ENCODE results near the gene CATSPER1. TPM values are rescaled to one million over a fixed set of nuclear protein-coding genes. Genes with fewer than 3 reads are reported as not detected.

Gene CATSPER1
- total and polyA plus RNA-seq, 2 of the 13 experiments (the other 11 are each of a cell fraction or from before 2014, with no cell fraction given): 0.17 TPM; not detected in 1

DNA sequence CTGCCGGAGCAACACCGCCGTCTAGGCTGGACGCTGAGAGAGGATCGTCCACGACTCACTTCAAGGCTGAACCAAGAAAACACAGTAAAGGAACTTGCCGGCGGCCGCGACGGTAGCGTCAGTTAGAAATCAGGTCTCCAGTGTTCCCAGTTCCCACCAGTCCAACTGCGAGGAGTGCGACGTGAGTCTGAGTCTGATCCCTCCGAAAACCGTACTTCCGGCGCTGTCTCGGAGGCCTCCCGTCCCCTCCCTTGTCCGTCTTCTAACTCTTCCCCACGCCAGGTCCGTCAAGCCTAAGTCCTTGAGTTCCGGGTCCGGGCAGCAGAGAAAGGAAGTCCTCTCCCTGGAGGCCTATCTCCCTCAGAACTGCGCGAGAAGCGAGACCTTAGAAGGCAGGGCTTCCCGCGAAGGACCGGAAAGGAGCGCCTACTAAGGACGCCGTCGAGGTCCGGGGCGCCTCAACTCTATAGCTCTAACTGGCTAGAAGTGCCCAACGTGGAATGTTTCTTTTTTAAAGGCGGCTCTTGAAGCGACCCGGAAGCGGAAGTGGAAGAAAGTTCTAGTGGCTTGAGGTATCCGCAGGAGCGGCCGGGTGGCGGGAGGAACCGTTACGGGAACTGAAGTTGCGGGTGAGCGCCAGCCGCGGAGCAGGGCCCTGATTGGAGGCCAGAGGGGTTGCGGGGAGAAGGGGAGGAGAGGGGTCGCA, 24.2 kb downstream of the CATSPER1 start, which contains the start of the genes BANF1 and EIF1AD (continued):
- TF ChIP-seq, protein P1, sequence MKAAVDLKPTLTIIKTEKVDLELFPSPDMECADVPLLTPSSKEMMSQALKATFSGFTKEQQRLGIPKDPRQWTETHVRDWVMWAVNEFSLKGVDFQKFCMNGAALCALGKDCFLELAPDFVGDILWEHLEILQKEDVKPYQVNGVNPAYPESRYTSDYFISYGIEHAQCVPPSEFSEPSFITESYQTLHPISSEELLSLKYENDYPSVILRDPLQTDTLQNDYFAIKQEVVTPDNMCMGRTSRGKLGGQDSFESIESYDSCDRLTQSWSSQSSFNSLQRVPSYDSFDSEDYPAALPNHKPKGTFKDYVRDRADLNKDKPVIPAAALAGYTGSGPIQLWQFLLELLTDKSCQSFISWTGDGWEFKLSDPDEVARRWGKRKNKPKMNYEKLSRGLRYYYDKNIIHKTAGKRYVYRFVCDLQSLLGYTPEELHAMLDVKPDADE (CRISPR knock-in tag; IDR thresholded peaks at IDR 0.05): no peak
- TF ChIP-seq ISL2 (CRISPR knock-in tag; IDR thresholded peaks at IDR 0.05): peak; percentile 29; the same call in 1 of the 2 replicates
- TF ChIP-seq ZNF3 (CRISPR knock-in tag; IDR thresholded peaks at IDR 0.05): 0 out of 2 replicates have a peak, but pooled peaks have one; percentile 69
- TF ChIP-seq ZNF768 (CRISPR knock-in tag; IDR thresholded peaks at IDR 0.05): no peak
- TF ChIP-seq ZNF83 (CRISPR knock-in tag; IDR thresholded peaks at IDR 0.05; ENCODE audit: borderline replicate concordance): no peak
- no peak for TF ChIP-seq NFKB2 (CRISPR knock-in tag; IDR thresholded peaks at IDR 0.05; ENCODE audit: borderline replicate concordance)
- TF ChIP-seq MED1 (CRISPR knock-in tag; IDR thresholded peaks at IDR 0.05): peak; percentile 75
- TF ChIP-seq SALL1 (CRISPR knock-in tag; IDR thresholded peaks at IDR 0.05): peak; percentile 89
- TF ChIP-seq TP53 (CRISPR knock-in tag; conservative IDR thresholded peaks at IDR 0.05): no peak
- peak; percentile 72; the same call in 1 of the 2 replicates for TF ChIP-seq MIER2 (CRISPR knock-in tag; IDR thresholded peaks at IDR 0.05)
- TF ChIP-seq NFIC (IDR thresholded peaks at IDR 0.05; ENCODE audit: low read length): no peak
- TF ChIP-seq ZBTB20 (CRISPR knock-in tag; IDR thresholded peaks at IDR 0.05; ENCODE audit: borderline replicate concordance, low read depth): peak; percentile 64; the same call in 1 of the 2 replicates
- TF ChIP-seq SP2 (CRISPR knock-in tag; IDR thresholded peaks at IDR 0.05): peak; percentile 76
- peak; percentile 89 for TF ChIP-seq ZNF205 (CRISPR knock-in tag; IDR thresholded peaks at IDR 0.05)
- TF ChIP-seq ZNF562 (CRISPR knock-in tag; IDR thresholded peaks at IDR 0.05; ENCODE audit: borderline replicate concordance): no peak
- TF ChIP-seq E2F5 (CRISPR knock-in tag; conservative IDR thresholded peaks at IDR 0.05): no peak
- TF ChIP-seq EHMT2 (IDR thresholded peaks at IDR 0.05; ENCODE audit: borderline replicate concordance, low read depth, low read length): peak; percentile 75; the same call in 1 of the 2 replicates
- TF ChIP-seq ESRRA (CRISPR knock-in tag; IDR thresholded peaks at IDR 0.05; ENCODE audit: low read depth): no peak; the same call in 1 of the 2 replicates
- TF ChIP-seq KDM5B (CRISPR knock-in tag; IDR thresholded peaks at IDR 0.05; ENCODE audit: borderline replicate concordance): peak; percentile 65; the same call in 1 of the 2 replicates
- no peak for TF ChIP-seq NFKBIZ (CRISPR knock-in tag; IDR thresholded peaks at IDR 0.05)
- TF ChIP-seq, protein P2, sequence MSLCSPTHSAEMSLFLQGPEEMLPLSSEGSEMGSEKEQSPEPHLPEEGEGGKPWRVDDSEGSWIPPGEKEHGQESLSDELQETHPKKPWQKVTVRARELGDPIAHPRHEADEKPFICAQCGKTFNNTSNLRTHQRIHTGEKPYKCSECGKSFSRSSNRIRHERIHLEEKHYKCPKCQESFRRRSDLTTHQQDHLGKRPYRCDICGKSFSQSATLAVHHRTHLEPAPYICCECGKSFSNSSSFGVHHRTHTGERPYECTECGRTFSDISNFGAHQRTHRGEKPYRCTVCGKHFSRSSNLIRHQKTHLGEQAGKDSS (CRISPR knock-in tag; IDR thresholded peaks at IDR 0.05; ENCODE audit: borderline replicate concordance, low read depth): peak; percentile 98
- TF ChIP-seq CBX5 (CRISPR knock-in tag; IDR thresholded peaks at IDR 0.05; ENCODE audit: borderline replicate concordance): peak; percentile 87; the same call in 1 of the 2 replicates
- TF ChIP-seq, protein P3, sequence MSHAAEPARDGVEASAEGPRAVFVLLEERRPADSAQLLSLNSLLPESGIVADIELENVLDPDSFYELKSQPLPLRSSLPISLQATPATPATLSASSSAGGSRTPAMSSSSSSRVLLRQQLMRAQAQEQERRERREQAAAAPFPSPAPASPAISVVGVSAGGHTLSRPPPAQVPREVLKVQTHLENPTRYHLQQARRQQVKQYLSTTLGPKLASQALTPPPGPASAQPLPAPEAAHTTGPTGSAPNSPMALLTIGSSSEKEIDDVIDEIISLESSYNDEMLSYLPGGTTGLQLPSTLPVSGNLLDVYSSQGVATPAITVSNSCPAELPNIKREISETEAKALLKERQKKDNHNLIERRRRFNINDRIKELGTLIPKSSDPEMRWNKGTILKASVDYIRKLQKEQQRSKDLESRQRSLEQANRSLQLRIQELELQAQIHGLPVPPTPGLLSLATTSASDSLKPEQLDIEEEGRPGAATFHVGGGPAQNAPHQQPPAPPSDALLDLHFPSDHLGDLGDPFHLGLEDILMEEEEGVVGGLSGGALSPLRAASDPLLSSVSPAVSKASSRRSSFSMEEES (CRISPR knock-in tag; IDR thresholded peaks at IDR 0.05): 0 out of 2 replicates have a peak, but pooled peaks have one; percentile 51
- TF ChIP-seq ZNF597 (CRISPR knock-in tag; IDR thresholded peaks at IDR 0.05): no peak
- TF ChIP-seq ZNF670 (CRISPR knock-in tag; IDR thresholded peaks at IDR 0.05; ENCODE audit: borderline replicate concordance): 0 out of 2 replicates have a peak, but pooled peaks have one; percentile 63
- TF ChIP-seq RXRA (CRISPR knock-in tag; IDR thresholded peaks at IDR 0.05): peak; percentile 85
